Dendritic cell treated with granulocyte-macrophage colony-stimulating factor and Interleukin-4, amounts not matched to agents 40 ng/mL and 50 ng/mL, for 4 days (primary cell): ENCODE measurements around the gene MARK4.
"Not testable (repeated sequence)": the region's sequence is repeated elsewhere in the genome, so short reads cannot be mapped to it uniquely, and the experiment has no call there.

Experiments
- H3K27ac Mint-ChIP-seq: one replicate; pipeline ENCODE4 v1.8.0; 2022; ENCODE audit warnings: mild to moderate bottlenecking, mixed read lengths
- H3K27me3 Mint-ChIP-seq: one replicate; pipeline ENCODE4 v1.8.0; 2022; ENCODE audit warnings: mild to moderate bottlenecking, mixed read lengths
- H3K36me3 Mint-ChIP-seq: one replicate; pipeline ENCODE4 v1.8.0; 2022; ENCODE audit warnings: low read depth, mixed read lengths
- H3K4me1 Mint-ChIP-seq: one replicate; pipeline ENCODE4 v1.8.0; 2022; ENCODE audit warnings: low read depth, mixed read lengths
- H3K4me3 Mint-ChIP-seq: one replicate; pipeline ENCODE4 v1.8.0; 2022; ENCODE audit warnings: mild to moderate bottlenecking, moderate library complexity, mixed read lengths
- H3K9me3 Mint-ChIP-seq: one replicate; pipeline ENCODE4 v1.8.0; 2022; ENCODE audit warnings: mixed read lengths
- intact Hi-C: fragments of 100-400 bp; cut with micrococcal nuclease; formaldehyde crosslinking; loops from one replicate; pipeline ENCODE4 v1.15.0; 2022

Gene MARK4

DNA sequence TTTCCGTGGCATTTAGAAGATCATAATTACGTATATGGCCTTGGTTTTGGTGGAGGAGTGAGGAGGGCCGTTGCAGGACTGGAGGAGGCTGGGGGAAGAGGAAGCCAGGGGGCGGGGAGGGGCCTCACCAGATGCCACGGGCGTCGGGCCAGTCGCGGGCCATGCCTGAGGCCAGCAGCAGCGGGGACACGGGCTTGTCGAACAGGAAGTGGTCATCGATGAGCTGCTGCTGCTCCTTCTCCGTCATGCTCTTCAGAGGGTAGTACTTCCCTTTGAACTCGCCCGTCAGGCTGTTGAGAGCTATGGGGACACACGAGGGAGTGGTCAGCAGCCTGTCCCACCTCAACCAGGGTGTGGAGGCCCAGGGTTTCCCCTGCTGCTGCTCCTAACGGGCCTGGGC lies 60.5 kb downstream of the MARK4 start:
- Mint-ChIP-seq H3K27ac (peak overlapping the region; percentile 3), H3K27me3 (peaks cover 26% of the 10 kb centered on the region), H3K4me3 (no peak overlapping the region), H3K9me3 (no peaks in the 10 kb centered on the region), H3K36me3 (no peaks in the 10 kb centered on the region), H3K4me1 (peaks cover 10% of the 10 kb centered on the region)
- intact Hi-C loops, result no loop called here

DNA sequence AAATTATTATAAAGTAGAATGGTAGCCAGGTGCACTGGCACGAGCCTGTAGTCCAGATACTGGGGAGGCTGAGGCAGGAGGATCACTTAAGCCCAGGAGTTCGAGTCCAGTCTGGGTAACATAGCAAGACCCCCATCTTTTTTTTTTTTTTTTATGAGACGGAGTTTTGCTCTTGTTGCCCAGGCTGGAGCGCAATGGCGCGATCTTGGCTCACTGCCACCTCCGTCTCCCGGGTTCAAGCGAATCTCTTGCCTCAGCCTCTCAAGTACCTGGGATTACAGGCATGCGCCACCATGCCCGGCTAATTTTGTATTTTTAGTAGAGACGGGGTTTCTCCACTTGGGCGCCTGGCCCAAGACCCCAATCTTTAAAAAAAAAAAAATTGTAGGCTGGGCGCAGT lies 61.2 kb downstream of the MARK4 start:
- H3K4me1 Mint-ChIP-seq, H3K36me3 Mint-ChIP-seq, H3K4me3 Mint-ChIP-seq, intact Hi-C loops, H3K9me3 Mint-ChIP-seq: not testable (repeated sequence)
- H3K27me3 Mint-ChIP-seq, result peaks cover 31% of the 10 kb centered on the region
- peak overlapping the region; percentile 3 for H3K27ac Mint-ChIP-seq

DNA sequence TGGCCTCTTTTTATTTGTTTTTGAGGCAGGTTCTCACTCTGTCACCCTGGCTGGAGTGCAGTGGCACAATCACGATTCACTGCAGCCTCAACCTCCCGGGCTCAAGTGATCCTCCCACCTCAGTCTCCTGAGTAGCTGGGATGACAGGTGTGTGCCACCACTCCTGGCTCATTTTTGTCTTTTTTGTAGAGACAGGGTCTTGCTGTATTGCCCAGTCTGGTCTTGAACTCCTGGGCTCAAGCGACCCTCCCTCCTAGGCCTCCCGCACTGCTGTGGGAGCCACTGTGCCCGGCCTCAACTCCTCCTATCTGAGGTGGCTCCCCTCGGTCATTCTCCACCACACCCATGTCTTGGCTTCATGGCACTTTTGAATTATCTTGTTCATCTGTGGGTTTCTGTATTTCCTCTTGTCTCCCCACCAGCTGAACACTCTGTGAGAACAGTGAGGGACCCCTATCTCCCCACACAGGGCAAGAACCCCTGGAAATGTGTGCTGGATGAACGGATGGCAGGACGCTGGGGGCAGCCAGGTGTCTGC lies 63.7 kb downstream of the MARK4 start:
- Mint-ChIP-seq H3K27me3 (peaks cover 38% of the 10 kb centered on the region), H3K4me1 (peaks cover 10% of the 10 kb centered on the region), H3K4me3 (no peak overlapping the region), H3K36me3 (no peaks in the 10 kb centered on the region), H3K9me3 (no peaks in the 10 kb centered on the region), H3K27ac (no peak overlapping the region)
- intact Hi-C loops, result no loop called here

DNA sequence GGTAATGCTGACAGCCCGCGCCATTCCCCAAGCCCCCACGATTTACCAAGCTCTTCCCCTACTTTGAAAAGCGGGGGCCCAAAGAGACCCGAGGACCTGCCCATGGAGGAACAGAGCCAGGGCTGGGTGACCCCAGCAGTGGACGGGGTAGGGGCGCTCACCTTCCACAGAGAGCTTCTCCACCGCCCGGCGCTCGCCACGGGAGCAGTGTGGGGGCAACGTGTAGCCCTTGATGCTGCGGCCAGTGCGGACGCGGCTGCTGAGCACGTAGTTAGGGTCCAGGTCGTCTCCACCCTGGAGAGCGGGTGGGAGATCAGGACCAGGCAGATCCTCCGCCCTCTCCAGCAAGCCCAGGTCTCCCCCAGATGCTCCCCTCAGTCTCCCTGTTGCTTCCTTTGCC lies 64.2 kb downstream of the MARK4 start:
- H3K4me3 Mint-ChIP-seq, result no peak overlapping the region
- H3K27me3 Mint-ChIP-seq, result peaks cover 40% of the 10 kb centered on the region
- H3K27ac Mint-ChIP-seq, result no peak overlapping the region
- no peaks in the 10 kb centered on the region for H3K36me3 Mint-ChIP-seq
- no peaks in the 10 kb centered on the region for H3K9me3 Mint-ChIP-seq
- peaks cover 10% of the 10 kb centered on the region for H3K4me1 Mint-ChIP-seq
- intact Hi-C loops, result no loop called here

DNA sequence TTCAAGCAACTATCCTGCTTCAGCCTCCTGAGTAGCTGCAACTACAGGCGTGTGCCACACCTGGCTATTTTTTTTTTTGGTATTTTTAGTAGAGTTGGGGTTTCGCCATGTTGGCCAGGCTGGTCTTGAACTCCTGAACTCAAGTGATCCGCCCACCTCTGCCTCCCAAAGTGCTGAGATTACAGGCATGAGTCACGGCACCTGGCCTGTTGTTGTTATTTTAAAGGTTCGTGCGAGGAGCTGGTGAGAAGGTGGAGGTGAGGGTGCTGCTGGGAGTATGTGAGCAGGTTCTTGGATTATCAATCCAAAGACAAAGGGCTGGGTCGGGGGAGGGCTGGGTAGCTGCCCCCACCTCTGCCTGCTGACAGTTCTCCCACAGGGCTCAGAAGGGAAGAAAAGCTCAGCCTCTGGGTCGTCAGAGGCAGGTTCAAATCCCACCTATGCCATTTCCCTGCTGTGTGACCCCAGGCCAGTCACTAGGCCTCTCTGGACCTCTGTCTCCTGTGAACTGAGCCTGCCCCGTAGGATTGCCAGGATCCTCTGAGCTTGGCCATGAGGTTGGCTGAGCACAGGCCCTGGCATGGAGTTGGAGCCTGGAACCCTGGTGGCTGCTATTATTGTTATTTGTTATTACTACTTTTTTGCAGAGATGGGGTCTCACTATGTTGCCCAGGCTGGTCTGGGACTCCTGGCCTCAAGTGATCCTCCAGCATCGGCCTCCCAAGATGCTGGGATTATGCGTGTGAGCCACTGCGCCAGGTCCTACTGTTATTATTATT lies 70.1 kb downstream of the MARK4 start:
- Mint-ChIP-seq H3K4me1 (peaks cover 3% of the 10 kb centered on the region), H3K36me3 (no peaks in the 10 kb centered on the region), H3K9me3 (no peaks in the 10 kb centered on the region), H3K27me3 (peaks cover 53% of the 10 kb centered on the region), H3K4me3 (no peak overlapping the region), H3K27ac (no peak overlapping the region)
- intact Hi-C loops, result no loop called here

DNA sequence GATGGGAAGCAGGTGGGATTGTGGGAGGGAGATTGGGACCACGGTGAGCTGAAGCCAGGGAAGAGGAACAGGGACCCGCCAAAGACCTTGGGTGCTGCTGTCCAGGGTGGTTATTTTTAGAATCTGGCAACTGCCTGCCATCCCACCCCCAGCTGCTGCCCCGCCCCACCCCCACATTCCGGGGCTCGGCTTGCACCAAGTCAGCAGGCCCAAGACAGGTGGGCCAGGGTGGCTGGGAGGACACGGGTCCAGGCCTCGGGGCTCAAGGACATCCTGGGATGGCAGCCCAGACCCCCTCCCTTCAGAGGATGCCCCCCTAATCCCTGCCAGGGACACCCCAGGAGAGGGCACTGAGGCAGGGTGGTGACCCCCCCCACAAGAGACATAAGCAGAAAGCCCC lies 70.8 kb downstream of the MARK4 start:
- no peak overlapping the region for H3K27ac Mint-ChIP-seq

DNA sequence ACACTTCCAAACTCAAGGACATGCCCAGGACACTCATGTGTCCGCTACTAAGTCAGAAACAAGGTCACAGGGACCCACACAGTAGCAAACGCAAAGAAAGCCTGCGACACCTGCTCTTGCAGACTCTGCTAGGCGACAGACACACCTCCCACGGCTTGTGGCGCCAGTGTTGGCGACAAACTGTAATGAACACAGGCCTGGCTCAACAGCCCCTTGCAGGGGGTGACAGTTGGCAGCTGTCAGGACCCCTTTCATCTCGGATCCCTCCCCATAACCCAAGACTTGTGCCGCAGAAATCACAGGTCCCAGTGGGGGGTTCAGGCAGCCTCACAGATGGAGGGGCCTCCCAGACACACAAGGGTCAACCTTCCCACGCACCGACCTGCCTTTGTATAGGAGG lies 71.2 kb downstream of the MARK4 start:
- Mint-ChIP-seq H3K27me3 (peaks cover 46% of the 10 kb centered on the region), H3K36me3 (no peaks in the 10 kb centered on the region), H3K9me3 (no peaks in the 10 kb centered on the region), H3K4me3 (no peak overlapping the region), H3K27ac (no peak overlapping the region), H3K4me1 (peaks cover 7% of the 10 kb centered on the region)
- intact Hi-C loops, result no loop called here

More for the DNA sequence above, 70.8 kb downstream of the MARK4 start:
- H3K36me3 Mint-ChIP-seq, result no peaks in the 10 kb centered on the region
- H3K27me3 Mint-ChIP-seq, result peaks cover 48% of the 10 kb centered on the region
- intact Hi-C loops, result no loop called here
- H3K4me1 Mint-ChIP-seq, result peaks cover 7% of the 10 kb centered on the region
- H3K9me3 Mint-ChIP-seq, result no peaks in the 10 kb centered on the region
- H3K4me3 Mint-ChIP-seq, result no peak overlapping the region

DNA sequence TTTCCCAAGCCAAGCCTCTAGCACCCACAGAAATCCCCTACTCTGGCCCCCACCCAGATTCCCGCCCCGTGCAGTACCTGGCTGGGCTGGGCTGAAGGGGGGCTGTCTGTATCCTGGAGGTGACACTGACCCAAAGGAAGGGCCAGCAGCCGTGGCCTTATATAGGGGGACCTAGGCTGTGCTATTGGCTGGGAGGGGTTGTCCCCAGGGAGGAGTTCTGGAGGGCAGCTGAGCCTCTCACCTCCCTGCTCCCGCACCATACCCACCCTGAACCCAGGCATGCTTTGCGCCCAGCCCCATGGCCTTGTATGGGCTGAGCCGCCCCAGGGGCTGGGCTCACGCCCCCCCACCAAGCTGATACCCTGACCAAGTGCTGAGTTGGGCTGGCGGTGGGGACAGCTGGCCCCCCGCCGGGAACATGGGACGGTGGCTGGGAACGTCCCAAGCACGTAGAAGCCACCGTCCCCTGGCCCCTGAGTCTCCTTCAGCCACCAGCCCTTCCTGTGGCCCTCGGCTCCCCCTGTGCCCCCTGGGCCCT lies 71.7 kb downstream of the MARK4 start, which contains the start of gene CKM:
Gene CKM (minus strand): TSS at position 132 of the 538 bp plus-strand sequence. CDS start 3,162 bp downstream, outside the sequence.
- H3K27me3 Mint-ChIP-seq, result peaks cover 41% of the 10 kb centered on the region
- H3K36me3 Mint-ChIP-seq, result no peaks in the 10 kb centered on the region
- H3K9me3 Mint-ChIP-seq, result no peaks in the 10 kb centered on the region
- peaks cover 7% of the 10 kb centered on the region for H3K4me1 Mint-ChIP-seq
- H3K4me3 Mint-ChIP-seq, result no peak within 1 kb of the TSS
- no peak within 1 kb of the TSS for H3K27ac Mint-ChIP-seq
- intact Hi-C loops, result no loop called here

DNA sequence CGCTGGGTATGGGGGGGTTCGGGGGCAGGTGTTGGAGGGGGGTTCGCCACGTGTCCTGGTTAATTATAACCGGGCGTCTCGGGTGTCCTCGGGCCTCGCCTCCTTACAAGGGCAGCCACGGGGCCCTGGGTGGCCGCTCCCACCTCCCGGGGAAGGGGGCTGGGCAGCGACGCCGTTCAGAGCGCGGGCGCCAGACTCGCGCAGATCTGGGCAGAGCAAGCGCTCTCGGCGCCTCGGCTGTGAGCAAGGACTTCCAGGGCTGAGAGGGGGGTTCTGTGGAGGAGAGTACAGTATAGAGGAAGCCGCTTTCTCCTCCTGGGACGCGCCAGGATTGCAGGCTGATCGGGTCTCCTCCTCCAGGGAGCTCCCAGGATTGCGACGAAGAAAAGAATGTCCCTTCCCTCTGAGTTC lies 72.6 kb downstream of the MARK4 start:
- no peaks in the 10 kb centered on the region for H3K36me3 Mint-ChIP-seq

DNA sequence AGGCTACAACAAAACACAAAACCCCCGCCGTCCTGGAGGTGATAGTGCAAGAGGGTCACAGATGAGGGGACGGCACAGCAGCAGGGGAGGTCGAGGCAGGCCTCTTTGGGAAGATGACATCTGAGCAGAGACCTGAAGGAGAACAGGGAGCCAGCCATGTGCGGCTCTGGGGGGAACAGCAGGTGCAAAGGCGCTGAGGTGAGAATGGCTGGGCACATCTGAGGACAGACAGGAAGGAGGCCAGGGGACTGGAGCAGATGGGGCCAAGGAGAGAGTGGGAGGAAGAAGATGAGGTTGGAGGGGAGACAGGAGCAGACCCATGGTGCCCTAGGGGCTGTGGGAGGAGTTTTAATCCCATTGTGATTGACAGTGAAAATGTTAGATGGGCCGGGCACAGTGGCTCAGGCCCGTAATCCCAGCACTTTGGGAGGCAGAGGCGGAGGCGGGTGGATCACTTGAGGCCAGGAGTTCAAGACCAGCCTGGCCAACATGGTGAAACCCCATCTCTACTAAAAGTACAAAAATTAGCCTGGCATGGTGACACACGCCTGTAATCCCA lies 73.4 kb downstream of the MARK4 start:
- Mint-ChIP-seq H3K4me3 (no peak overlapping the region), H3K4me1 (peaks cover 7% of the 10 kb centered on the region), H3K27ac (no peak overlapping the region), H3K9me3 (no peaks in the 10 kb centered on the region), H3K27me3 (peaks cover 42% of the 10 kb centered on the region), H3K36me3 (no peaks in the 10 kb centered on the region)
- intact Hi-C loops, result no loop called here

More for the DNA sequence above, 72.6 kb downstream of the MARK4 start:
- H3K4me3 Mint-ChIP-seq, result no peak overlapping the region
- peaks cover 7% of the 10 kb centered on the region for H3K4me1 Mint-ChIP-seq
- no peak overlapping the region for H3K27ac Mint-ChIP-seq
- no peaks in the 10 kb centered on the region for H3K9me3 Mint-ChIP-seq
- H3K27me3 Mint-ChIP-seq, result peaks cover 42% of the 10 kb centered on the region
- intact Hi-C loops, result no loop called here

DNA sequence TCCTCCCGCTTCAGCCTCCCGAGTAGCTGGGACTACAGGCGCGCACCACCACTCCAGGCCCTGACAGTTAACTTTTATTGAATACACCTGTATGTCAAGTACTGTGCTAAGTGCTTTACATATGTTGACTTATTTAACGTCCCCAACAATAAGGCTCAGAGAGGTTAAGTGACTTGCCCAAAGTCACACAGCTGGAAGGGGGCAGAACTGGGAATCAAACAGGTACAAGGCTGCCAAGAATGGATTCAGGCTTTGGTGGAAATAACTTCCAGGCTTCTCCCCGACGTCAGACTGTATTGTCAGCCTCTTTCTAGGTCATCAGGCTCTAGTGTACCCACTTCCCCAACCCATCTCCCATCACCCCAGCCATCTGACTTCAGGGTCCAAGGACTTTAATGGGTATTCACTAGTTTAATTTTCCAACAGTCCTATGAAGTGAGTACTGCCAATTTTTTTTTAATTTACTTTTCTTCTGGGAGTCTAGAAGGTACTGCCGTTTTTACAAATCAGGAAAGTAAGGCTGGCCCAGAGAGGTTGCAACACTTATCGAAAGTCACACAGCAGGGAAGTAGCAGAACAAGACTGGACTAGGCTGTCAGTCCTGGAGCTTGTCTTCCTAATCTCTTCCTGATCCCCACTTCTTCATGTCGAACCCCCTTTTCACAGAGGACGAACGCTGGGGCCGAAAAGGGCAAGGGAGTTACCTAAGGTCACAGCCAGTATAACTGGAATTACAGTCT lies 76.5 kb downstream of the MARK4 start:
- Mint-ChIP-seq H3K4me1 (peaks cover 7% of the 10 kb centered on the region), H3K27me3 (peaks cover 33% of the 10 kb centered on the region), H3K4me3 (no peak overlapping the region), H3K36me3 (no peaks in the 10 kb centered on the region), H3K27ac (no peak overlapping the region), H3K9me3 (no peaks in the 10 kb centered on the region)
- intact Hi-C loops, result no loop called here

DNA sequence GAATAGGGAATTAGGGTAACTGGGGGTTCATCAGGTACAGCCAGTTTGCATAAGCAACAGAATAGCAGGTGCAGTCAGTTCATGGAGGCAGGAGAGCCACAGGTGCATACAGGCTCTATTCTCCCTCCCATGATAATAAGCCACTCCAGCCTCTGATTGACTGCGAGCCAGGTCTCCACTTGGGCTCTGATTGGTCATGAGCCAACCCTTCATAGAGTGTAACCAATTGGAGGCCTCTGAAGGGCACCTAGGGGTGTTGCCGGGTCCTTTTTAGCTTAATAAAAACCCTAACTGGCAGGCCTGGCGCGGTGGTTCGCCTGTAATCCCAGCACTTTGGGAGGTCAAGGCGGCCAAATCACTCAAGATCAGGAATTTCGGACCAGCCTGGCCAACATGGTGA lies 80.3 kb downstream of the MARK4 start:
- no peak overlapping the region for H3K4me3 Mint-ChIP-seq
- intact Hi-C loops, result no loop called here
- H3K9me3 Mint-ChIP-seq, result no peaks in the 10 kb centered on the region
- no peaks in the 10 kb centered on the region for H3K36me3 Mint-ChIP-seq
- peaks cover 10% of the 10 kb centered on the region for H3K27me3 Mint-ChIP-seq
- peaks cover 2% of the 10 kb centered on the region for H3K4me1 Mint-ChIP-seq
- no peak overlapping the region for H3K27ac Mint-ChIP-seq

DNA sequence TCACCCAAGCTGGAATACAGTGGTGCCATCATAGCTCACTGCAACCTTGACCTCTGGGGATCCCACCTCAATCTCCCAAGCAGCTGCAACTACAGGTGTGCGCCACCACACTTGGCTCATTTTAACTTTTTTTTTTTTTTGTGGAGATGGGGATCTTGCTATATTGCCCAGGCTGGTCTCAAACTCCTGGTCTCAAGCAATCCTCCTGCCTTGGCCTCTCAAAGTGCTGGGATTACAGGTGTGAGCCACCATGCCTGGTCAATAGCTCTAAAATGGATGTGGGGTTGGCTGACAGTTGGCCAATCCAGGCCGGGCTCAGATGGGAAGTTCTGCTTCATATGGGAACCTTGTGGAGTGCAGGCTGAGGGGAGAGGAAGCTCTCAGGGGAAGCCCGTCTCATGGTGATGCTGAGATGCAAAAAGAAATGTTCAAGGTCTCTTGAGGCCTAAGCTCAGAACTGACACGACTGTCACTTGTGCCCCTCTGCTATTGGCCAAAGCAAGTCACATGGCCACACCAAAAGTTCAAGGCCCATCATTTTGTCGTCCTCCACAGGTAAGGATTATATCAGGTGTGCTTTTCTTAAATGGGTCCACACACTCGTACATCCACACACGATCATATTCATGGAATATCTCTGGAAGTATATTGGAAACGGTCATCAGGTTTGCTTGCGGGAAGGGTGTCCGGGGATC lies 82.7 kb downstream of the MARK4 start:
- no peak overlapping the region for H3K4me3 Mint-ChIP-seq
- H3K27ac Mint-ChIP-seq, result no peak overlapping the region
- H3K4me1 Mint-ChIP-seq, result no peaks in the 10 kb centered on the region
- no peaks in the 10 kb centered on the region for H3K9me3 Mint-ChIP-seq
- H3K27me3 Mint-ChIP-seq, result peaks cover 10% of the 10 kb centered on the region
- no peaks in the 10 kb centered on the region for H3K36me3 Mint-ChIP-seq
- intact Hi-C loops, result no loop called here
